SK-N-SH (cell line): ENCODE results near the gene RCAN3. TPM values are rescaled to one million over a fixed set of nuclear protein-coding genes. Genes with fewer than 3 reads are reported as not detected.

Experiments
- CTCF ChIA-PET: fragments of 300-600, 350-600 bp; formaldehyde crosslinking; extraction: SDS; loops from one replicate; lab custom pipeline; 2021; lab: Yijun Ruan, JAX
- POLR2A ChIA-PET: fragments of 350-600 bp; sonication (Branson Sonifier 250); formaldehyde crosslinking; extraction: SDS; loops from one replicate; lab custom pipeline; 2020; ENCODE audit warnings: antibody characterized with exemption, inconsistent platforms; lab: Yijun Ruan, JAX
- DNase-seq: peaks from one replicate; pipeline ENCODE4 v3.0.0; 2012
- H2AFZ ChIP-seq: fragments of 200-600 bp; sonication (generic); 2 replicates; pipeline ENCODE4 v1.8.1; 2016; ENCODE audit warnings: antibody characterized with exemption, mild to moderate bottlenecking, low read depth
- H3F3A ChIP-seq: fragments of 200-600 bp; sonication (generic); replicated peaks from 2 replicates; pipeline ENCODE3; 2016; ENCODE audit warnings: antibody characterized with exemption, mild to moderate bottlenecking; ENCODE audit not compliant: insufficient read depth
- H3K27ac ChIP-seq, 2 experiments: fragments of 200-500 bp in 1 of 2; fragments of 200-600 bp in 1 of 2; sonication (Bioruptor generic) in 1 of 2; sonication (generic), shearing (Covaris generic) in 1 of 2; 2 replicates each; pipeline versions ENCODE4 v1.5.1 to v1.6.1; 2014 to 2016; ENCODE audit warnings: low read depth in 2 of 2, inconsistent platforms in 1 of 2, low read length in 1 of 2, mild to moderate bottlenecking in 1 of 2, mixed read lengths in 1 of 2
- H3K27me3 ChIP-seq: fragments of 200-600 bp; sonication (generic), shearing (Covaris generic); 2 replicates; pipeline ENCODE4 v1.6.1; 2016; ENCODE audit warnings: mixed run types; ENCODE audit not compliant: insufficient read depth
- H3K36me3 ChIP-seq, 2 experiments: fragments of 200-500 bp in 1 of 2; fragments of 200-600 bp in 1 of 2; sonication (Bioruptor generic) in 1 of 2; sonication (generic) in 1 of 2; replicated peaks in 1 of 2; 2 replicates each; pipeline versions ENCODE3 to v1.5.1; 2014 to 2016; ENCODE audit warnings: low read length in 1 of 2, mild to moderate bottlenecking in 1 of 2; ENCODE audit not compliant: insufficient read depth in 2 of 2, control insufficient read depth in 1 of 2
- H3K4me1 ChIP-seq, 2 experiments: fragments of 200-500 bp in 1 of 2; fragments of 200-600 bp in 1 of 2; sonication (Bioruptor generic) in 1 of 2; sonication (generic), shearing (Covaris generic) in 1 of 2; 2 replicates each; pipeline versions ENCODE4 v1.5.1 to v1.6.1; 2014 to 2016; ENCODE audit warnings: low read depth in 1 of 2, low read length in 1 of 2, mixed run types in 1 of 2; ENCODE audit not compliant: insufficient read depth in 2 of 2, control insufficient read depth in 1 of 2
- H3K4me2 ChIP-seq: fragments of 200-600 bp; sonication (generic), shearing (Covaris generic); 2 replicates; pipeline ENCODE4 v1.6.1; 2017; ENCODE audit warnings: mixed run types
- H3K4me3 ChIP-seq, 2 experiments: fragments of 200-500 bp in 1 of 2; fragments of 200-600 bp in 1 of 2; sonication (Bioruptor generic) in 1 of 2; sonication (generic), shearing (Covaris generic) in 1 of 2; 2 replicates each; pipeline versions ENCODE4 v1.5.1 to v1.8.1; 2014 to 2016; ENCODE audit warnings: low read depth in 2 of 2, inconsistent platforms in 1 of 2, low read length in 1 of 2, mild to moderate bottlenecking in 1 of 2, mixed read lengths in 1 of 2, moderate library complexity in 1 of 2
- H3K79me2 ChIP-seq: fragments of 200-600 bp; sonication (generic); 2 replicates; pipeline ENCODE4 v1.8.1; 2017; ENCODE audit warnings: mild to moderate bottlenecking; ENCODE audit not compliant: insufficient read depth
- H3K9ac ChIP-seq: fragments of 200-600 bp; sonication (generic); 2 replicates; pipeline ENCODE4 v1.6.1; 2017; ENCODE audit warnings: mixed run types
- H3K9me2 ChIP-seq: fragments of 200-600 bp; sonication (generic); 2 replicates; pipeline ENCODE4 v1.6.1; 2017; ENCODE audit warnings: mixed run types
- H3K9me3 ChIP-seq: fragments of 200-600 bp; sonication (generic); 2 replicates; pipeline ENCODE4 v1.6.1; 2017; ENCODE audit warnings: mixed run types, mild to moderate bottlenecking, moderate library complexity
- H4K20me1 ChIP-seq: fragments of 200-600 bp; sonication (generic); 2 replicates; pipeline ENCODE4 v1.6.1; 2017; ENCODE audit warnings: mild to moderate bottlenecking, mixed run types; ENCODE audit not compliant: insufficient read depth
- EP300 ChIP-seq, 2 experiments: IDR thresholded peaks; 2 replicates each; pipeline versions ENCODE4 v1.4.0 to v1.6.1; 2012; ENCODE audit warnings: borderline replicate concordance in 1 of 2, low read depth in 1 of 2, low read length in 1 of 2
- GATA2 ChIP-seq: sonication (generic); formaldehyde crosslinking; IDR thresholded peaks from 2 replicates; pipeline ENCODE4 v1.5.0; 2020; ENCODE audit warnings: mild to moderate bottlenecking, missing genetic modification reagents
- MAX ChIP-seq: IDR thresholded peaks from 2 replicates; pipeline ENCODE4 v1.4.0; 2012; ENCODE audit warnings: low read depth
- NFIC ChIP-seq: IDR thresholded peaks from 2 replicates; pipeline ENCODE4 v1.4.0; 2012; ENCODE audit warnings: borderline replicate concordance
- PBX3 ChIP-seq: IDR thresholded peaks from 2 replicates; pipeline ENCODE4; 2012
- RFX5 ChIP-seq: IDR thresholded peaks from 2 replicates; pipeline ENCODE4 v1.6.1; 2012; ENCODE audit warnings: mild to moderate bottlenecking, improper control_type of control experiment, low read length
- SMC3 ChIP-seq: IDR thresholded peaks from 2 replicates; pipeline ENCODE4 v1.6.1; 2012; ENCODE audit warnings: low read depth, low read length, improper control_type of control experiment
- ZBTB33 ChIP-seq: IDR thresholded peaks from 2 replicates; pipeline ENCODE4 v1.4.0; 2012; ENCODE audit warnings: low read depth, borderline replicate concordance
- WGBS: methylation state at CpG from one replicate; pipeline ENCODE4 v1.1.6; 2017; ENCODE audit warnings: low lambda C conversion rate; 5-methylcytosine and 5-hydroxymethylcytosine counted together
- polyA plus RNA-seq, 3 experiments: library from polyadenylated mRNA; depleted of rRNA; stranded (reverse); fragments of >200 nt; gene quantifications; 2 replicates each; pipeline ENCODE4 v1.2.3, GENCODE V29; 2012

The RCAN3 gene
- polyA plus RNA-seq, 1 of the 3 experiments (the other 2 are of a cell fraction) = 4.8 TPM

GRCh38 chr1:24465099-24465498 lies 37.5 kb upstream of the RCAN3 start (continued):
- TF ChIP-seq PBX3 = no peak
- TF ChIP-seq EP300 (IDR thresholded peaks at IDR 0.05; ENCODE audit: borderline replicate concordance in 1 of 2, low read depth in 1 of 2, low read length in 1 of 2) = no peak
- TF ChIP-seq, all 33 proteins: peak for 0

- POLR2A ChIA-PET = no interaction called here
- Histone ChIP-seq H4K20me1 (no peaks in the 10 kb centered on the region), H3K4me2 (no peak overlapping the region), H3K9me2 (no peaks in the 10 kb centered on the region), H3K36me3 (peaks cover 0 to 4% of the 10 kb centered on the region in 2 experiments), H3F3A (no peaks in the 10 kb centered on the region), H3K79me2 (no peaks in the 10 kb centered on the region), H3K4me3 (no peak overlapping the region), H3K9me3 (no peaks in the 10 kb centered on the region), H3K4me1 (peaks cover 0 to 12% of the 10 kb centered on the region in 2 experiments; a peak in 1 of 4 replicates), H2AFZ (no peak overlapping the region), H3K27ac (no peak overlapping the region), H3K27me3 (no peaks in the 10 kb centered on the region), H3K9ac (no peak overlapping the region)
- CTCF ChIA-PET = interaction anchor here (1.1 kb wide), 1 partner anchor 50 kb away, joined by 3 read pairs; the partner anchor contains the start of gene NIPAL3
- no peak for DNase-seq
- TF ChIP-seq NFIC (no peak), RFX5 (no peak), ZBTB33 (no peak)
- 64% methylated on average over 1 of the region's 2 CpGs for WGBS
Measured at GRCh38 chr1:24465638-24466037, 37.0 kb upstream of the RCAN3 start.

- H3K9ac ChIP-seq = no peak overlapping the region
- no peaks in the 10 kb centered on the region for H3K9me3 ChIP-seq
- no peak overlapping the region for H3K4me2 ChIP-seq
- H4K20me1 ChIP-seq = no peaks in the 10 kb centered on the region
- H3K27ac ChIP-seq = no peak overlapping the region
- WGBS = 87% methylated on average over 9 of the region's 11 CpGs
- H2AFZ ChIP-seq = no peak overlapping the region
- CTCF ChIA-PET = interaction anchor here (1.8 kb wide), 1 partner anchor 18 kb away, joined by 4 read pairs; no protein-coding TSS in a partner anchor
- no peak for DNase-seq
- H3K4me3 ChIP-seq = no peak overlapping the region
- H3K9me2 ChIP-seq = no peaks in the 10 kb centered on the region
- no peaks in the 10 kb centered on the region for H3K79me2 ChIP-seq
- H3K36me3 ChIP-seq = no peaks in the 10 kb centered on the region
- TF ChIP-seq ZBTB33 (no peak), GATA2 (CRISPR knock-in tag) (no peak), EP300 (IDR thresholded peaks at IDR 0.05; ENCODE audit: borderline replicate concordance in 1 of 2, low read depth in 1 of 2, low read length in 1 of 2) (no peak), SMC3 (no peak), MAX (no peak)
- TF ChIP-seq, all 33 proteins: peak for 0
- Histone ChIP-seq H3K27me3 (no peaks in the 10 kb centered on the region), H3F3A (no peaks in the 10 kb centered on the region), H3K4me1 (peaks cover 0 to 9% of the 10 kb centered on the region in 2 experiments; a peak in 1 of 4 replicates)
- POLR2A ChIA-PET = no interaction called here
Measured at GRCh38 chr1:24468685-24469316, 33.8 kb upstream of the RCAN3 start.
